Thymus (tissue), 11 donors: ENCODE results near the gene PSME3. TPM values are rescaled to one million over a fixed set of nuclear protein-coding genes. Genes with fewer than 3 reads are reported as not detected.

Source experiments
- DNase-seq, 9 donors: peaks; one replicate each; pipeline ENCODE4 v3.0.0-alpha.2; 2013; ENCODE audit warnings: low spot score in 9 of 9, low read depth in 6 of 9, missing footprints in 1 of 9
- H3K27ac ChIP-seq, 2 donors: one replicate each; pipeline ENCODE4 v1.5.1; 2013; ENCODE audit warnings: control low read depth in 1 of 2, low read depth in 1 of 2, low read length in 1 of 2, mild to moderate bottlenecking in 1 of 2, moderate library complexity in 1 of 2
- H3K27me3 ChIP-seq, 2 donors: one replicate each; pipeline ENCODE4 v1.5.1; 2013; ENCODE audit warnings: low read length in 1 of 2; ENCODE audit not compliant: control insufficient read depth in 2 of 2, insufficient read depth in 1 of 2
- H3K36me3 ChIP-seq, 2 donors: one replicate each; pipeline ENCODE4 v1.5.1; 2013; ENCODE audit warnings: low read length in 1 of 2, mild to moderate bottlenecking in 1 of 2, moderate library complexity in 1 of 2; ENCODE audit not compliant: control insufficient read depth in 2 of 2, insufficient read depth in 2 of 2
- H3K4me1 ChIP-seq, 2 donors: one replicate each; pipeline ENCODE4 v1.5.1; 2013; ENCODE audit warnings: low read length in 2 of 2; ENCODE audit not compliant: control insufficient read depth in 2 of 2, insufficient read depth in 2 of 2
- H3K4me3 ChIP-seq, 2 donors: one replicate each; pipeline ENCODE4 v1.5.1; 2013; ENCODE audit warnings: low read length in 2 of 2, control low read depth in 1 of 2, mild to moderate bottlenecking in 1 of 2
- H3K9me3 ChIP-seq, 2 donors: one replicate each; pipeline ENCODE4 v1.5.1; 2013; ENCODE audit warnings: low read length in 1 of 2, mild to moderate bottlenecking in 1 of 2; ENCODE audit not compliant: control insufficient read depth in 2 of 2, insufficient read depth in 1 of 2
- WGBS: extraction: QIAGEN DNeasy Blood & Tissue Kit; methylation state at CpG from one replicate; pipeline ENCODE4 v1.1.7; 2013; 5-methylcytosine and 5-hydroxymethylcytosine counted together
- polyA plus RNA-seq: library from polyadenylated mRNA; stranded (reverse); fragments of 200-250 nt; gene quantifications from one replicate; pipeline ENCODE4 v1.2.3, GENCODE V29; 2013
- total RNA-seq: library from RNA; stranded (reverse); fragments of 120-200 nt; gene quantifications from one replicate; pipeline ENCODE4 v1.2.4, GENCODE V29; 2013
- donor health status: healthy.

Gene PSME3
- total and polyA plus RNA-seq, 2 donors: 35.0 to 43.9 TPM

GRCh38 chr17:42806249-42806648 is 26.9 kb upstream of the PSME3 start:
- H3K27ac ChIP-seq: no peak overlapping the region
- H3K9me3 ChIP-seq: no peaks in the 10 kb centered on the region
- 96% methylated on average over 1 of the region's 1 CpG for WGBS
- H3K4me3 ChIP-seq: no peak overlapping the region
- peaks cover 0 to 2% of the 10 kb centered on the region in 2 donors for H3K27me3 ChIP-seq
- DNase-seq: no peak
- no peaks in the 10 kb centered on the region for H3K4me1 ChIP-seq
- peaks cover 10 to 13% of the 10 kb centered on the region in 2 donors for H3K36me3 ChIP-seq

GRCh38 chr17:42809250-42809649 is 23.9 kb upstream of the PSME3 start:
- no peaks in the 10 kb centered on the region for H3K4me1 ChIP-seq
- WGBS: 92% methylated on average over 3 of the region's 3 CpGs
- no peaks in the 10 kb centered on the region for H3K9me3 ChIP-seq
- H3K27me3 ChIP-seq: no peaks in the 10 kb centered on the region
- H3K36me3 ChIP-seq: peaks cover 24 to 30% of the 10 kb centered on the region in 2 donors
- no peak overlapping the region for H3K4me3 ChIP-seq
- no peak for DNase-seq
- no peak overlapping the region for H3K27ac ChIP-seq

GRCh38 chr17:42814633-42815399 is 18.4 kb upstream of the PSME3 start:
- H3K4me3 ChIP-seq: no peak overlapping the region
- no peak overlapping the region for H3K27ac ChIP-seq
- no peaks in the 10 kb centered on the region for H3K27me3 ChIP-seq
- peaks cover 71 to 79% of the 10 kb centered on the region in 2 donors for H3K36me3 ChIP-seq
- 93% methylated on average over 8 of the region's 8 CpGs for WGBS
- no peaks in the 10 kb centered on the region for H3K9me3 ChIP-seq
- H3K4me1 ChIP-seq: no peaks in the 10 kb centered on the region
- DNase-seq: no peak

GRCh38 chr17:42817866-42818265 is 15.3 kb upstream of the PSME3 start:
- Histone ChIP-seq H3K9me3 (no peaks in the 10 kb centered on the region), H3K4me3 (no peak overlapping the region), H3K27me3 (no peaks in the 10 kb centered on the region), H3K27ac (no peak overlapping the region), H3K36me3 (peaks cover 67 to 84% of the 10 kb centered on the region in 2 donors), H3K4me1 (peaks cover 4 to 6% of the 10 kb centered on the region in 2 donors)
- no peak for DNase-seq
- WGBS: 89% methylated on average over 1 of the region's 1 CpG

- H3K36me3 ChIP-seq: peaks cover 65 to 82% of the 10 kb centered on the region in 2 donors
Measured at GRCh38 chr17:42818379-42818778, 14.8 kb upstream of the PSME3 start.

GRCh38 chr17:42819939-42820535 is 13.2 kb upstream of the PSME3 start:
- H3K27me3 ChIP-seq: no peaks in the 10 kb centered on the region
- H3K36me3 ChIP-seq: peaks cover 52 to 66% of the 10 kb centered on the region in 2 donors
- no peak overlapping the region for H3K4me3 ChIP-seq
- WGBS: 52% methylated on average over 2 of the region's 2 CpGs
- H3K4me1 ChIP-seq: peaks cover 12 to 13% of the 10 kb centered on the region in 2 donors
- no peak overlapping the region for H3K27ac ChIP-seq
- H3K9me3 ChIP-seq: no peaks in the 10 kb centered on the region
- DNase-seq: peak in 4 of 9 donors; percentile 28 to 56 (median 39)

More at GRCh38 chr17:42818379-42818778, 14.8 kb upstream of the PSME3 start:
- no peaks in the 10 kb centered on the region for H3K27me3 ChIP-seq
- H3K9me3 ChIP-seq: no peaks in the 10 kb centered on the region
- no peak for DNase-seq
- H3K4me1 ChIP-seq: peaks cover 9% of the 10 kb centered on the region in 2 donors
- H3K27ac ChIP-seq: no peak overlapping the region
- H3K4me3 ChIP-seq: no peak overlapping the region
- WGBS: 97% methylated on average over 5 of the region's 5 CpGs

- peaks cover 42 to 54% of the 10 kb centered on the region in 2 donors for H3K36me3 ChIP-seq
- peaks cover 12 to 13% of the 10 kb centered on the region in 2 donors for H3K4me1 ChIP-seq
- no peak for DNase-seq
- H3K9me3 ChIP-seq: no peaks in the 10 kb centered on the region
- H3K27ac ChIP-seq: no peak overlapping the region
- no peaks in the 10 kb centered on the region for H3K27me3 ChIP-seq
- WGBS: 98% methylated on average over 7 of the region's 7 CpGs
- H3K4me3 ChIP-seq: no peak overlapping the region
Measured at GRCh38 chr17:42821176-42821575, 12.0 kb upstream of the PSME3 start.

- 94% methylated on average over 1 of the region's 1 CpG for WGBS
- no peak for DNase-seq
Measured at GRCh38 chr17:42827472-42827871, 5.7 kb upstream of the PSME3 start.

GRCh38 chr17:42830971-42831370 is 2.2 kb upstream of the PSME3 start:
- no peaks in the 10 kb centered on the region for H3K9me3 ChIP-seq
- no peak for DNase-seq

More at GRCh38 chr17:42827472-42827871, 5.7 kb upstream of the PSME3 start:
- H3K27ac ChIP-seq: no peak overlapping the region
- no peak overlapping the region for H3K4me3 ChIP-seq
- no peaks in the 10 kb centered on the region for H3K9me3 ChIP-seq
- peaks cover 11 to 14% of the 10 kb centered on the region in 2 donors for H3K4me1 ChIP-seq
- no peaks in the 10 kb centered on the region for H3K27me3 ChIP-seq
- H3K36me3 ChIP-seq: peaks cover 0 to under 1% of the 10 kb centered on the region in 2 donors

More at GRCh38 chr17:42830971-42831370, 2.2 kb upstream of the PSME3 start:
- Histone ChIP-seq H3K4me3 (no peak overlapping the region), H3K4me1 (peaks cover 8% of the 10 kb centered on the region in 2 donors), H3K27me3 (no peaks in the 10 kb centered on the region), H3K36me3 (peaks cover 6 to 16% of the 10 kb centered on the region in 2 donors), H3K27ac (no peak overlapping the region)
